NT2/D1 (cell line): ENCODE results near the gene TDRD9.

ENCODE experiments used
- SUZ12 ChIP-seq: IDR thresholded peaks from 2 replicates; pipeline ENCODE4 v1.6.1; 2011; ENCODE audit not compliant: insufficient read length, insufficient read depth; ENCODE audit errors: extremely low read depth
- ZNF274 ChIP-seq: IDR thresholded peaks from 2 replicates; pipeline ENCODE4 v1.6.1; 2011; ENCODE audit warnings: mild to moderate bottlenecking, low read depth, low read length

GRCh38 chr14:104009297-104009696 is 81.0 kb downstream of the TDRD9 start:
- no peak for TF ChIP-seq ZNF274
- no peak for TF ChIP-seq SUZ12
